Measurements from ENCODE around the gene TAS1R3. TPM values are rescaled to one million over a fixed set of nuclear protein-coding genes. Genes with fewer than 3 reads are reported as not detected.
A peak's percentile ranks its signal among the peaks of the same experiment; 100 is the strongest.

Gene TAS1R3
- total RNA-seq, 1 experiment from 2014 or later, result 0.28 TPM

DNA sequence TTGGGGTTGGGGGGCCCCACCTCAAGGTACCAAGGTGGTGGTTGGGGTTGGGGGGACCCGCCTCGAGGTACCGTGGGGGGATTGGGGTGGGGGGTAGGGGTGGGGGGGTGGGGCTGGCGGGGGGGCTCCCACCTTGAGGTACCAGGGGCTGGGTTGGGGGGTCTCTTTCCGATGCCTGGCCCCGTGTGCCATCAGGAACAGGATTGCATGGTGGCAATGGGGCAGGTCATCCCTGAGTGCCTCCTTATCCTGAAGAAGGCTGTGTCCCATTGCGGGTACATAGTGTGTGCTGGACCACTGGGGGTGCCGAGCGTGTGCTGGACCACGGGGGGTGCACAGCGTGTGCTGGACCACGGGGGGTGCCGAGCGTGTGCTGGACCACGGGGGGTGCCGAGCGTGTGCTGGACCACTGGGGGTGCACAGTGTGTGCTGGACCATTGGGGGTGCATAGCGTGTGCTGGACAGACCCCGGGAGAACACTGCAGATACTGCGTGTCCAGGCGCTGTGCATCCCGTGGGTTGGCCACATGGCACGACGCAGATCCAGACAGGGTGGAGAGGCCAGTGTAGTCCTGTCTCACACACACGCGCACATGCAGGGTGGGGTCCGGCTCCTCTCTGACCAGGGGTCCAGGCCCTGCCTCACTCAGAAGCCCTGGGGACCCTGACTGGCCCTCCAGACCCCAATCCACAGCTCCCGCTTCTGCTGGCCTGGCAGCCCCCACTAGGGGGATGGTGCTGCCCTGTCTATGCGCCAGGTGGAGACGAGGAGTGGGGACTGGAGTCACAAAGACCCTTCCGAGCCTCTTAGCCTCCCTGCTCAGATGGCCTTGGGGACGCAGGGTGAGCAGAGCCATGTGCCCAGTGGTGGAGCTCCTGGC is 46.6 kb upstream of the TAS1R3 start:
- no peak overlapping the region for H2BK20ac ChIP-seq (ENCODE audit: low read depth, low read length, poor library complexity, severe bottlenecking)
- no peaks in the 10 kb centered on the region for H3K23me2 ChIP-seq (ENCODE audit: insufficient read length, low read depth, low read length, poor library complexity, severe bottlenecking)
- no peak overlapping the region for H2AK5ac ChIP-seq (ENCODE audit: insufficient read length, low read length)
- DNase-seq, result peak; percentile 52
- no peak overlapping the region for H2BK15ac ChIP-seq (ENCODE audit: low read depth, low read length)
- H3K4me2 ChIP-seq (ENCODE audit: insufficient read depth, insufficient read length, low read length), result no peak overlapping the region
- Mint-ChIP-seq H3K4me1 (0 out of 4 replicates have a peak, but pooled peaks cover 0 to 5% of the 10 kb centered on the region in 2 experiments), H3K9me3 (peaks cover 0 to 3% of the 10 kb centered on the region in 2 experiments; a peak in 2 of 5 replicates), H3K4me3 (no peak overlapping the region), H3K27ac (no peak overlapping the region), H3K27me3 (ENCODE audit: low read depth) (peaks cover 5% of the 10 kb centered on the region), H3K36me3 (ENCODE audit: insufficient read depth in 1 of 3, low read depth in 3 of 3) (no peaks in the 10 kb centered on the region)
- no peaks in the 10 kb centered on the region for H3K79me1 ChIP-seq (ENCODE audit: insufficient read depth, low read depth, low read length, poor library complexity, severe bottlenecking)
- H3K27me3 ChIP-seq (ENCODE audit: insufficient read depth, low read length), result no peaks in the 10 kb centered on the region
- H2BK5ac ChIP-seq (ENCODE audit: insufficient read length, low read length), result no peak overlapping the region
- H2BK120ac ChIP-seq (ENCODE audit: low read depth, low read length, poor library complexity, severe bottlenecking), result no peak overlapping the region
- no peak overlapping the region for H3K23ac ChIP-seq (ENCODE audit: insufficient read length, low read depth, low read length)
- WGBS (ENCODE audit: extremely low coverage, insufficient read length, low lambda C conversion rate), result no CpG with 5 or more reads among the region's 32 CpGs
- no peak overlapping the region for H4K91ac ChIP-seq (ENCODE audit: insufficient read length, low read depth, low read length)
- no peak overlapping the region for H2BK12ac ChIP-seq (ENCODE audit: insufficient read length, low read depth, low read length)
- H4K8ac ChIP-seq (replicated peaks; ENCODE audit: insufficient read length, low read depth, low read length), result no peak overlapping the region
- no peak overlapping the region for H3K56ac ChIP-seq (ENCODE audit: insufficient read length, low read depth, low read length)
- no peak overlapping the region for H3K18ac ChIP-seq (ENCODE audit: insufficient read length, low read depth, low read length)
- no peaks in the 10 kb centered on the region for H3K4me1 ChIP-seq (ENCODE audit: insufficient read depth, low read length)
- no peaks in the 10 kb centered on the region for H4K20me1 ChIP-seq (ENCODE audit: control insufficient read depth, insufficient read depth, insufficient read length)
- no peaks in the 10 kb centered on the region for H3K9me3 ChIP-seq (ENCODE audit: control insufficient read depth, low read depth, low read length)
- H2AFZ ChIP-seq (ENCODE audit: low read length), result no peak overlapping the region
- TF ChIP-seq, protein P1, sequence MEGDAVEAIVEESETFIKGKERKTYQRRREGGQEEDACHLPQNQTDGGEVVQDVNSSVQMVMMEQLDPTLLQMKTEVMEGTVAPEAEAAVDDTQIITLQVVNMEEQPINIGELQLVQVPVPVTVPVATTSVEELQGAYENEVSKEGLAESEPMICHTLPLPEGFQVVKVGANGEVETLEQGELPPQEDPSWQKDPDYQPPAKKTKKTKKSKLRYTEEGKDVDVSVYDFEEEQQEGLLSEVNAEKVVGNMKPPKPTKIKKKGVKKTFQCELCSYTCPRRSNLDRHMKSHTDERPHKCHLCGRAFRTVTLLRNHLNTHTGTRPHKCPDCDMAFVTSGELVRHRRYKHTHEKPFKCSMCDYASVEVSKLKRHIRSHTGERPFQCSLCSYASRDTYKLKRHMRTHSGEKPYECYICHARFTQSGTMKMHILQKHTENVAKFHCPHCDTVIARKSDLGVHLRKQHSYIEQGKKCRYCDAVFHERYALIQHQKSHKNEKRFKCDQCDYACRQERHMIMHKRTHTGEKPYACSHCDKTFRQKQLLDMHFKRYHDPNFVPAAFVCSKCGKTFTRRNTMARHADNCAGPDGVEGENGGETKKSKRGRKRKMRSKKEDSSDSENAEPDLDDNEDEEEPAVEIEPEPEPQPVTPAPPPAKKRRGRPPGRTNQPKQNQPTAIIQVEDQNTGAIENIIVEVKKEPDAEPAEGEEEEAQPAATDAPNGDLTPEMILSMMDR (conservative IDR thresholded peaks at IDR 0.05), result no peak; the same call in 2 of the 3 replicates
- no peak overlapping the region for H4K5ac ChIP-seq (ENCODE audit: insufficient read length, low read depth, low read length)
- H3K9ac ChIP-seq (ENCODE audit: extremely low read depth, insufficient read length, low read length), result no peak overlapping the region
- H3K27ac ChIP-seq (ENCODE audit: insufficient read length, low read depth, low read length), result no peak overlapping the region
- H3K14ac ChIP-seq (ENCODE audit: insufficient read depth, low read length), result no peak overlapping the region
- H3K4ac ChIP-seq (ENCODE audit: low read depth, low read length), result no peak overlapping the region
- H3T11ph ChIP-seq (ENCODE audit: low read length), result no peak overlapping the region
- H3K79me2 ChIP-seq (ENCODE audit: insufficient read depth, low read length), result no peaks in the 10 kb centered on the region
